GM12878 (cell line): ENCODE measurements around the gene HYOU1. TPM values are rescaled to one million over a fixed set of nuclear protein-coding genes. Genes with fewer than 3 reads are reported as not detected.

Source experiments
- ATAC-seq: fragments of 200-7000 bp; cut with Tn5 transposase; 3 replicates; pipeline ENCODE4 v1.9.1; 2020; ENCODE audit warnings: mild to moderate bottlenecking, moderate library complexity
- BruUV-seq: library from RNA; stranded (reverse); fragments of 400-500 nt; replicated peaks from 2 replicates; lab custom pipeline; 2021; lab: Mats Ljungman, UMichigan
- CTCF ChIA-PET: fragments of 300-600 bp; sonication (Branson Sonifier 250); formaldehyde crosslinking; extraction: SDS; loops from one replicate; lab custom pipeline; 2021; ENCODE audit warnings: inconsistent platforms; lab: Yijun Ruan, JAX
- POLR2A ChIA-PET: fragments of 350-600 bp; formaldehyde crosslinking; extraction: SDS; loops from one replicate; lab custom pipeline; 2021; ENCODE audit warnings: inconsistent platforms; lab: Charles Lee
- RAD21 ChIA-PET: fragments of 300-600 bp; sonication (Branson Sonifier 250); formaldehyde crosslinking; loops from one replicate; lab custom pipeline; 2023; ENCODE audit warnings: antibody characterized with exemption; ENCODE audit not compliant: unreplicated experiment; lab: Charles Lee
- SMC1A ChIA-PET: fragments of 300-600 bp; sonication (Branson Sonifier 250); formaldehyde crosslinking; loops from one replicate; lab custom pipeline; 2023; ENCODE audit not compliant: unreplicated experiment, uncharacterized antibody; lab: Charles Lee
- DNase-seq: peaks from one replicate; pipeline ENCODE4 v3.0.0-alpha.2; 2011; ENCODE audit warnings: low read depth, low spot score
- FAIRE-seq: peaks from 3 replicates; lab custom pipeline; 2011; peaks lifted over from hg19 to GRCh38; lab: Jason Lieb, UNC
- H2AFZ ChIP-seq: 2 replicates; pipeline ENCODE4 v1.6.0; 2011; ENCODE audit warnings: low read depth, low read length, control low read depth; ENCODE audit not compliant: control insufficient read depth
- H3K27ac ChIP-seq: 2 replicates; pipeline ENCODE4 v1.5.1; 2011; ENCODE audit warnings: control low read depth; ENCODE audit not compliant: control insufficient read depth, insufficient read depth
- H3K27me3 ChIP-seq, 2 experiments: replicated peaks in 1 of 2; 2 replicates each; pipeline versions ENCODE4 v1.6.0 to v1.6.1; 2011; ENCODE audit warnings: low read length in 1 of 2; ENCODE audit not compliant: control insufficient read depth in 2 of 2, insufficient read depth in 2 of 2
- H3K36me3 ChIP-seq, 2 experiments: 2 replicates each; pipeline ENCODE4 v1.5.1; 2011; ENCODE audit warnings: low read length in 1 of 2; ENCODE audit not compliant: control insufficient read depth in 2 of 2, insufficient read depth in 2 of 2
- H3K4me1 ChIP-seq: 2 replicates; pipeline ENCODE4 v1.6.1; 2011; ENCODE audit warnings: mild to moderate bottlenecking, low read length, moderate library complexity, mixed read lengths; ENCODE audit not compliant: control insufficient read depth, insufficient read depth
- H3K4me2 ChIP-seq: 2 replicates; pipeline ENCODE4 v1.6.0; 2011; ENCODE audit warnings: control low read depth; ENCODE audit not compliant: control insufficient read depth, insufficient read depth
- H3K4me3 ChIP-seq: fragments of 200-600 bp; sonication (generic); 2 replicates; pipeline ENCODE4 v1.5.1; 2016
- H3K79me2 ChIP-seq: 2 replicates; pipeline ENCODE4 v1.6.0; 2011; ENCODE audit warnings: low read length; ENCODE audit not compliant: control insufficient read depth, insufficient read depth
- H3K9ac ChIP-seq: 2 replicates; pipeline ENCODE4 v1.8.0; 2011; ENCODE audit warnings: low read length, control low read depth, mixed read lengths; ENCODE audit not compliant: control insufficient read depth, insufficient read depth
- H3K9me3 ChIP-seq: replicated peaks from 3 replicates; pipeline ENCODE4 v1.5.1; 2011; ENCODE audit warnings: mild to moderate bottlenecking, low read length; ENCODE audit not compliant: control insufficient read depth, insufficient read depth
- H4K20me1 ChIP-seq: 2 replicates; pipeline ENCODE4 v1.6.0; 2011; ENCODE audit not compliant: control insufficient read depth, insufficient read depth
- BCL3 ChIP-seq: IDR thresholded peaks from 2 replicates; pipeline ENCODE4 v1.6.1; 2011; ENCODE audit warnings: borderline replicate concordance, low read depth, mild to moderate bottlenecking, moderate library complexity, low read length; ENCODE audit not compliant: insufficient read depth, poor library complexity, severe bottlenecking
- REST ChIP-seq: IDR thresholded peaks from 2 replicates; pipeline ENCODE4 v1.6.1; 2012; ENCODE audit warnings: mild to moderate bottlenecking, low read depth, low read length
- ZBED1 ChIP-seq: IDR thresholded peaks from 2 replicates; pipeline ENCODE4 v1.6.1; 2016; ENCODE audit warnings: borderline replicate concordance
- WGBS: methylation state at CpG from one replicate; pipeline ENCODE4 v1.1.6; 2016; ENCODE audit warnings: low lambda C conversion rate; ENCODE audit not compliant: insufficient replicate concordance, insufficient coverage; ENCODE audit errors: missing lambda C conversion rate; 5-methylcytosine and 5-hydroxymethylcytosine counted together
- in situ Hi-C: fragments of 300-500 bp; cut with MboI; formaldehyde crosslinking; loops from 9 replicates; pipeline ENCODE4 v1.14.3; 2018; ENCODE audit warnings: mixed read lengths
- intact Hi-C: fragments of 100-400 bp; cut with micrococcal nuclease; formaldehyde crosslinking; loops from one replicate; pipeline ENCODE4 v1.14.2; 2022; ENCODE audit not compliant: unreplicated experiment
- polyA plus RNA-seq, 11 experiments: library from polyadenylated mRNA; depleted of rRNA in 4 of 11; unstranded in 6 of 11; stranded (reverse) in 5 of 11; fragments of >200 nt; fragmentation: Nextera tagmentation in 4 of 11; fragmentation: Illumina TruSeq in 1 of 11; extraction: Ambion mirVana in 4 of 11; extraction: Trizol in 1 of 11; gene quantifications; 1 replicate in 1 of 11; 2 replicates in 10 of 11; pipeline versions ENCODE4 v1.2.1 to v1.2.3, GENCODE V29; 2011 to 2016; ENCODE audit warnings: inconsistent platforms in 2 of 11, missing spikeins in 2 of 11, low read depth in 1 of 11
- total RNA-seq, 4 experiments: library from RNA; depleted of rRNA in 3 of 4; stranded (reverse); fragments of >200 nt in 3 of 4; fragmentation: Illumina TruSeq in 1 of 4; extraction: Trizol in 1 of 4; gene quantifications; 2 replicates each; pipeline versions ENCODE4 v1.2.1 to v1.2.3, GENCODE V29; 2013 to 2021

The HYOU1 gene
- total and polyA plus RNA-seq, 10 of the 15 experiments (the other 5 are each of a cell fraction or from before 2014, with no cell fraction given), result 15.4 to 157 (median 109) TPM

GRCh38 chr11:119012629-119013170, 44.3 kb downstream of the HYOU1 start:
- ChIA-PET CTCF (no interaction called here), RAD21 (no interaction called here), POLR2A (interaction anchor here (0.5 to 1.3 kb wide), 2 partner anchors 55 to 253 kb away, joined by 3 to 4 read pairs; partner anchors contain the start of gene VPS11), SMC1A (no interaction called here)
- in situ Hi-C loops (no loop called here), intact Hi-C loops (no loop called here)
- H2AFZ ChIP-seq, result no peak overlapping the region
- FAIRE-seq (no peak), ATAC-seq (peak; percentile 7; the same call in 1 of the 3 replicates), DNase-seq (no peak)
- no peak overlapping the region for H3K4me3 ChIP-seq
- BruUV-seq, result no TSS peak
- H3K9me3 ChIP-seq, result no peaks in the 10 kb centered on the region; the same call in 2 of the 3 replicates
- no peak overlapping the region for H3K27ac ChIP-seq
- H4K20me1 ChIP-seq, result no peaks in the 10 kb centered on the region
- 81% methylated on average over 3 of the region's 3 CpGs for WGBS
- no peak overlapping the region for H3K9ac ChIP-seq
- H3K79me2 ChIP-seq, result peaks cover 26% of the 10 kb centered on the region
- peaks cover 17 to 24% of the 10 kb centered on the region in 2 experiments for H3K36me3 ChIP-seq
- H3K4me1 ChIP-seq, result no peaks in the 10 kb centered on the region; the same call in 1 of the 2 replicates
- TF ChIP-seq ZBED1 (0 out of 2 replicates have a peak, but pooled peaks have one; percentile 2), BCL3 (peak; percentile 13), REST (no peak)
- H3K4me2 ChIP-seq, result no peak overlapping the region
- H3K27me3 ChIP-seq, result no peaks in the 10 kb centered on the region
